HFFc6 (cell line): ENCODE measurements around the gene CPNE4. TPM values are rescaled to one million over a fixed set of nuclear protein-coding genes. Genes with fewer than 3 reads are reported as not detected.

Source experiments
- DNase-seq: peaks from one replicate; pipeline ENCODE4 v3.0.0-alpha.2; 2018
- H3K27ac Mint-ChIP-seq: 2 replicates; pipeline ENCODE4 v1.8.0; 2020; ENCODE audit warnings: mild to moderate bottlenecking, mixed read lengths
- H3K27me3 Mint-ChIP-seq: 2 replicates; pipeline ENCODE4 v1.8.0; 2021; ENCODE audit warnings: mild to moderate bottlenecking, moderate library complexity, mixed read lengths; ENCODE audit not compliant: insufficient read depth
- H3K36me3 Mint-ChIP-seq: 2 replicates; pipeline ENCODE4 v1.8.0; 2021; ENCODE audit warnings: low read depth, mixed read lengths
- H3K4me1 Mint-ChIP-seq: 2 replicates; pipeline ENCODE4 v1.8.0; 2020; ENCODE audit warnings: low read depth, mixed read lengths
- H3K4me3 Mint-ChIP-seq: 2 replicates; pipeline ENCODE4 v1.8.0; 2020; ENCODE audit warnings: mild to moderate bottlenecking, moderate library complexity, mixed read lengths
- H3K9me3 Mint-ChIP-seq: 2 replicates; pipeline ENCODE4 v1.8.0; 2020; ENCODE audit warnings: mild to moderate bottlenecking, mixed read lengths
- CTCF ChIP-seq: fragments of 200-600 bp; sonication (generic); IDR thresholded peaks from 2 replicates; pipeline ENCODE4 v1.5.0; 2021; ENCODE audit warnings: antibody characterized with exemption, mild to moderate bottlenecking
- total RNA-seq, 6 experiments: library from RNA; stranded (reverse); fragmentation: NEBNext Ultra II Directional; extraction: Animal tissue kit (Norgen Biotek cat#: 25700); gene quantifications; 2 replicates in 1 of 6; 3 replicates in 5 of 6; pipeline ENCODE4 v1.2.3, GENCODE V29; 2021

CPNE4 gene
- total RNA-seq, 6 experiments from 2014 or later = not detected

DNA sequence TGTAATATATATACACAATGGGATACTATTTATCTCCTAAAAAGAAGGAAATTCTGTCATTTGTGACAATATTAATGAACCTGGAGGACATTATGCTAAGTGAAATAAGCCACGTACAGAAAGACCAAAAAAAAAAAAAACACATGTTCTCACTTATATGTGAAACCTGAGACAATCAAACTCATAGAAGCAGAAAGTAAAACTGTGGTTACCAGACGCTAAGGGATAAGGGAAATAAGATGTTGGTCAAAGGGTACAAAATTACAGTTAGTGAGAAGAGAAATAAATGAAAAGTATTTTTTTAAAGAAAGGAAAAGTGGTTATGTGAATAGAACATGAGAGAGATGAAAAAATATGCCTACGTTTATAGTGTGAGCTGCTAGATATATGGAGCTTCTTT lies 101.1 kb downstream of the CPNE4 start:
- no peak for DNase-seq
- no peaks in the 10 kb centered on the region for H3K27me3 Mint-ChIP-seq
- no peak overlapping the region for H3K27ac Mint-ChIP-seq
- peaks cover 5% of the 10 kb centered on the region; the same call in 1 of the 2 replicates for H3K9me3 Mint-ChIP-seq
- TF ChIP-seq CTCF = no peak
- no peak overlapping the region for H3K4me3 Mint-ChIP-seq
- H3K36me3 Mint-ChIP-seq = no peaks in the 10 kb centered on the region
- H3K4me1 Mint-ChIP-seq = no peaks in the 10 kb centered on the region

GRCh38 chr3:131928593-131928992 lies 106.2 kb downstream of the CPNE4 start:
- Mint-ChIP-seq H3K27ac (no peak overlapping the region), H3K4me3 (no peak overlapping the region), H3K9me3 (no peaks in the 10 kb centered on the region), H3K27me3 (peaks cover 5% of the 10 kb centered on the region), H3K36me3 (no peaks in the 10 kb centered on the region), H3K4me1 (no peaks in the 10 kb centered on the region)
- DNase-seq = no peak
- no peak for TF ChIP-seq CTCF

GRCh38 chr3:131925571-131925970 lies 109.2 kb downstream of the CPNE4 start:
- no peak for DNase-seq
- H3K4me1 Mint-ChIP-seq = no peaks in the 10 kb centered on the region
- TF ChIP-seq CTCF = no peak
- no peak overlapping the region for H3K4me3 Mint-ChIP-seq
- peaks cover 5% of the 10 kb centered on the region for H3K27me3 Mint-ChIP-seq
- no peaks in the 10 kb centered on the region for H3K9me3 Mint-ChIP-seq
- H3K36me3 Mint-ChIP-seq = no peaks in the 10 kb centered on the region
- no peak overlapping the region for H3K27ac Mint-ChIP-seq

GRCh38 chr3:131922356-131922755 lies 112.5 kb downstream of the CPNE4 start:
- no peaks in the 10 kb centered on the region for H3K4me1 Mint-ChIP-seq
- DNase-seq = no peak
- no peak overlapping the region for H3K4me3 Mint-ChIP-seq
- H3K9me3 Mint-ChIP-seq = no peaks in the 10 kb centered on the region
- TF ChIP-seq CTCF = no peak
- H3K27me3 Mint-ChIP-seq = peaks cover 4% of the 10 kb centered on the region
- no peaks in the 10 kb centered on the region for H3K36me3 Mint-ChIP-seq
- H3K27ac Mint-ChIP-seq = no peak overlapping the region

DNA sequence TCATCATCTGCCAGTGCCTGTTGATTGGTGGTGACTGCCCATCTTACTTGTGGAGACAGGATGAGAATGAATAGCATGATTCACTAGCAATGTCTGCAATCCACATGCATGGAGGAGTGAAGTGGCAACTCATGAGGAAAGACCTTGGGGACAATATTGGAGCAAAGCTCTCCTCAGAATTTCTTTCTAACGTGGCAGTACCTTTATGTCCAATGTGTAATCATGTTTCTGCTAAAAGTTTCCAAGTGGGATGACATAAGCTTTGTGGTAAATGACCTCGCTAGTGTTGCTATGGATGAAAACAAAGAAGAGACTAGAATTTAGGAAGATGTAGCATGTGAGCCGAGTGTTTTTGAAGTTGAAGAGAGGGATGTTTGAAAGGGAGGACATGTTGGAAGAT lies 117.8 kb downstream of the CPNE4 start:
- no peak for DNase-seq
- Mint-ChIP-seq H3K9me3 (no peaks in the 10 kb centered on the region), H3K4me3 (no peak overlapping the region), H3K27ac (no peak overlapping the region), H3K36me3 (no peaks in the 10 kb centered on the region), H3K27me3 (no peaks in the 10 kb centered on the region), H3K4me1 (no peaks in the 10 kb centered on the region)
- no peak for TF ChIP-seq CTCF

GRCh38 chr3:131914090-131914691 lies 120.6 kb downstream of the CPNE4 start:
- no peaks in the 10 kb centered on the region for H3K27me3 Mint-ChIP-seq

More at GRCh38 chr3:131914090-131914691, 120.6 kb downstream of the CPNE4 start:
- Mint-ChIP-seq H3K27ac (no peak overlapping the region), H3K9me3 (no peaks in the 10 kb centered on the region), H3K4me1 (no peaks in the 10 kb centered on the region), H3K36me3 (no peaks in the 10 kb centered on the region), H3K4me3 (no peak overlapping the region)
- no peak for TF ChIP-seq CTCF
- no peak for DNase-seq
